K562 (cell line): ENCODE results near the gene OSTF1. TPM values are rescaled to one million over a fixed set of nuclear protein-coding genes. Genes with fewer than 3 reads are reported as not detected.

Source experiments
- ATAC-seq: fragments of 200-7000 bp; cut with Tn5 transposase; 3 replicates; pipeline ENCODE4 v1.9.1; 2020; ENCODE audit warnings: moderate library complexity
- BruUV-seq: library from RNA; stranded (reverse); fragments of 400-500 nt; replicated peaks from 2 replicates; lab custom pipeline; 2021; lab: Mats Ljungman, UMichigan
- CTCF ChIA-PET: fragments of 300-600 bp; formaldehyde crosslinking; extraction: SDS; loops from one replicate; lab custom pipeline; 2021; ENCODE audit warnings: low intra/inter-chr PET ratio; lab: Yijun Ruan, JAX
- POLR2A ChIA-PET: fragments of 300-600, 350-650 bp; sonication (Branson Sonifier 250); formaldehyde crosslinking; extraction: SDS; loops from one replicate; lab custom pipeline; 2021; ENCODE audit warnings: antibody characterized with exemption, inconsistent platforms; lab: Yijun Ruan, JAX
- DNase-seq, 4 experiments: peaks; one replicate each; pipeline versions ENCODE4 v3.0.0 to v3.0.0-alpha.2; 2011 to 2018; ENCODE audit warnings: low spot score in 3 of 4, mixed read lengths in 3 of 4; ENCODE audit errors: extremely low read depth in 1 of 4
- FAIRE-seq: peaks from 2 replicates; lab custom pipeline; 2011; peaks lifted over from hg19 to GRCh38; lab: Jason Lieb, UNC
- H2AFZ ChIP-seq: 2 replicates; pipeline ENCODE4 v1.6.0; 2011; ENCODE audit warnings: low read depth, low read length, control low read depth, inconsistent platforms
- H3K27ac ChIP-seq: fragments of 200-600 bp; 3 replicates; pipeline ENCODE4 v1.8.0; 2011; ENCODE audit warnings: low read depth, mild to moderate bottlenecking, control low read depth, inconsistent platforms, low read length, moderate library complexity, mixed read lengths; ENCODE audit errors: extremely low read depth
- H3K27me3 ChIP-seq, 2 experiments: fragments of 300-600 bp in 1 of 2; 2 replicates in 1 of 2; 3 replicates in 1 of 2; pipeline versions ENCODE4 v1.6.0 to v1.8.0; 2011; ENCODE audit warnings: inconsistent platforms in 2 of 2, low read length in 2 of 2, mild to moderate bottlenecking in 1 of 2, mixed read lengths in 1 of 2, moderate library complexity in 1 of 2; ENCODE audit not compliant: control insufficient read depth in 2 of 2, insufficient read depth in 2 of 2
- H3K36me3 ChIP-seq: fragments of 300-600 bp; 3 replicates; pipeline ENCODE4 v1.8.0; 2011; ENCODE audit warnings: mild to moderate bottlenecking, low read length, inconsistent platforms; ENCODE audit not compliant: control insufficient read depth, insufficient read depth
- H3K4me1 ChIP-seq, 2 experiments: fragments of 200-600 bp in 1 of 2; replicated peaks in 1 of 2; 2 replicates in 1 of 2; 3 replicates in 1 of 2; pipeline versions ENCODE4 v1.5.1 to v1.8.0; 2011; ENCODE audit warnings: inconsistent platforms in 2 of 2, low read length in 2 of 2, mild to moderate bottlenecking in 1 of 2, mixed read lengths in 1 of 2, moderate library complexity in 1 of 2; ENCODE audit not compliant: control insufficient read depth in 2 of 2, insufficient read depth in 2 of 2
- H3K4me2 ChIP-seq: 2 replicates; pipeline ENCODE4 v1.6.1; 2011; ENCODE audit warnings: low read length, control low read depth, inconsistent platforms, mixed read lengths; ENCODE audit not compliant: insufficient read depth
- H3K4me3 ChIP-seq: fragments of 200-600 bp; sonication (generic), shearing (Covaris generic); 2 replicates; pipeline ENCODE4 v1.5.1; 2016; ENCODE audit warnings: control low read depth, inconsistent platforms
- H3K79me2 ChIP-seq: fragments of 200-600 bp; 3 replicates; pipeline ENCODE4 v1.8.0; 2011; ENCODE audit warnings: low read length, inconsistent platforms; ENCODE audit not compliant: control insufficient read depth, insufficient read depth
- H3K9ac ChIP-seq, 2 experiments: 2 replicates each; pipeline versions ENCODE4 v1.6.0 to v1.6.1; 2011; ENCODE audit warnings: low read depth in 2 of 2, low read length in 2 of 2, control low read depth in 1 of 2, inconsistent platforms in 1 of 2, mild to moderate bottlenecking in 1 of 2, mixed read lengths in 1 of 2; ENCODE audit not compliant: insufficient read depth in 1 of 2
- H3K9me1 ChIP-seq: one replicate; pipeline ENCODE4 v1.6.0; 2011; ENCODE audit warnings: inconsistent platforms, mild to moderate bottlenecking, low read length, moderate library complexity; ENCODE audit not compliant: control insufficient read depth, insufficient read depth
- H3K9me3 ChIP-seq: replicated peaks from 2 replicates; pipeline ENCODE4 v1.5.1; 2011; ENCODE audit warnings: low read depth, low read length, inconsistent platforms; ENCODE audit not compliant: control insufficient read depth, insufficient read depth
- H4K20me1 ChIP-seq: replicated peaks from 2 replicates; pipeline ENCODE4 v1.6.1; 2011; ENCODE audit warnings: low read length, inconsistent platforms, mixed read lengths; ENCODE audit not compliant: control insufficient read depth, insufficient read depth
- DLX4 ChIP-seq: fragments of 250-450 bp; sonication (Bioruptor Pico); IDR thresholded peaks from 2 replicates; pipeline ENCODE4 v1.6.1; 2021; ENCODE audit warnings: mild to moderate bottlenecking
- HBP1 ChIP-seq: fragments of 450-650 bp; formaldehyde crosslinking; IDR thresholded peaks from 2 replicates; pipeline ENCODE4 v1.4.0; 2022; ENCODE audit warnings: missing genetic modification characterization
- MLX ChIP-seq, 2 experiments: fragments of 450-650 bp in 1 of 2; sonication (generic) in 1 of 2; formaldehyde crosslinking; conservative IDR thresholded peaks; 2 replicates each; pipeline versions ENCODE4 v1.4.0 to v1.8.1; 2020 to 2022; ENCODE audit warnings: mild to moderate bottlenecking in 1 of 2, missing genetic modification reagents in 1 of 2
- WGBS: fragments of 100-300 bp; shearing (Covaris generic); methylation state at CpG from one replicate; pipeline ENCODE4 v1.1.6; 2016; ENCODE audit warnings: low coverage, mixed read lengths; ENCODE audit not compliant: insufficient coverage; ENCODE audit errors: missing lambda C conversion rate; 5-methylcytosine and 5-hydroxymethylcytosine counted together
- in situ Hi-C: fragments of 300-500 bp; cut with MboI; formaldehyde crosslinking; loops from 4 replicates; pipeline ENCODE4 v1.15.0; 2018; ENCODE audit warnings: inconsistent platforms, mixed read lengths
- intact Hi-C: fragments of 100-400 bp; cut with micrococcal nuclease; formaldehyde crosslinking; loops from 2 replicates; pipeline ENCODE4 v1.14.2; 2022
- polyA plus RNA-seq, 8 experiments: library from polyadenylated mRNA; depleted of rRNA in 4 of 8; stranded (reverse) in 5 of 8; unstranded in 3 of 8; fragments of >200 nt; fragmentation: Nextera tagmentation in 2 of 8; fragmentation: Illumina TruSeq in 1 of 8; extraction: Ambion mirVana in 2 of 8; extraction: Trizol in 1 of 8; gene quantifications; 2 replicates each; pipeline versions ENCODE4 v1.2.1 to v1.2.3, GENCODE V29; 2011 to 2014; ENCODE audit warnings: inconsistent platforms in 1 of 8, missing spikeins in 1 of 8
- total RNA-seq, 7 experiments: library from RNA; depleted of rRNA in 6 of 7; stranded (reverse); fragments of >200 nt in 6 of 7; fragmentation: Illumina TruSeq in 2 of 7; extraction: Trizol in 2 of 7; gene quantifications; 2 replicates each; pipeline versions ENCODE4 v1.2.1 to v1.2.3, GENCODE V29; 2011 to 2021; ENCODE audit warnings: low replicate concordance in 1 of 7

OSTF1 gene
- total and polyA plus RNA-seq, 9 of the 15 experiments (the other 6 are each of a cell fraction or from before 2014, with no cell fraction given): 15.0 to 37.3 (median 23.0) TPM

GRCh38 chr9:75183306-75183705, 95.0 kb downstream of the OSTF1 start:
- Histone ChIP-seq H3K79me2 (no peaks in the 10 kb centered on the region), H2AFZ (no peak overlapping the region), H3K9ac (no peak overlapping the region)
- CTCF ChIA-PET: no interaction called here
- TF ChIP-seq HBP1 (CRISPR knock-in tag): no peak
- TF ChIP-seq MLX (CRISPR knock-in tag; conservative IDR thresholded peaks at IDR 0.05): no peak
- no peak for TF ChIP-seq DLX4 (CRISPR knock-in tag)
- TF ChIP-seq, all 486 proteins: peak for 0
- H3K27me3 ChIP-seq: no peaks in the 10 kb centered on the region
- WGBS: 42% methylated on average over 9 of the region's 9 CpGs
- intact Hi-C loops (no loop called here), in situ Hi-C loops (loop anchor here (25.0 kb wide), 1 partner anchor 396 kb away; no protein-coding TSS in a partner anchor)
- no peaks in the 10 kb centered on the region for H3K36me3 ChIP-seq
- BruUV-seq: no TSS peak
- H3K4me2 ChIP-seq: no peak overlapping the region
- DNase-seq: no peak
- H4K20me1 ChIP-seq: no peaks in the 10 kb centered on the region
- POLR2A ChIA-PET: no interaction called here
- H3K9me3 ChIP-seq: no peaks in the 10 kb centered on the region
- no peak overlapping the region for H3K27ac ChIP-seq
- no peaks in the 10 kb centered on the region; a peak in 1 of 5 replicates for H3K4me1 ChIP-seq
- ATAC-seq: no peak
- H3K9me1 ChIP-seq: no peaks in the 10 kb centered on the region
- FAIRE-seq: no peak
- H3K4me3 ChIP-seq: no peak overlapping the region
